Endothelial cell of umbilical vein (primary cell): Measurements from ENCODE around the gene SLC1A4.

Source experiments
- EZH2 ChIP-seq: IDR thresholded peaks from 2 replicates; pipeline ENCODE4 v1.6.1; 2012; ENCODE audit warnings: borderline replicate concordance, low read depth, mild to moderate bottlenecking, moderate library complexity, low read length, inconsistent platforms; ENCODE audit not compliant: severe bottlenecking
- MYC ChIP-seq: IDR thresholded peaks from one replicate; pipeline ENCODE4 v1.6.1; 2011; ENCODE audit warnings: mild to moderate bottlenecking, low read depth, low read length
- POLR2A ChIP-seq: IDR thresholded peaks from 2 replicates; pipeline ENCODE4 v1.6.1; 2012; ENCODE audit warnings: low read depth, mild to moderate bottlenecking, control low read depth, low read length
- POLR2AphosphoS5 ChIP-seq: IDR thresholded peaks from 2 replicates; pipeline ENCODE4 v1.6.1; 2012; ENCODE audit warnings: low read depth, mild to moderate bottlenecking, control low read depth, low read length, moderate library complexity; ENCODE audit not compliant: insufficient read depth
- TF ChIP-seq, protein P1 (sequence below), 2 donors: IDR thresholded peaks; 1 replicate in 1 of 2; 2 replicates in 1 of 2; pipeline ENCODE4 v1.5.1; 2011; ENCODE audit warnings: low read length in 2 of 2, mild to moderate bottlenecking in 2 of 2, moderate library complexity in 2 of 2, control low read depth in 1 of 2, inconsistent platforms in 1 of 2, low read depth in 1 of 2; ENCODE audit not compliant: insufficient read depth in 1 of 2; ENCODE audit errors: extremely low read depth in 1 of 2
- TF ChIP-seq, protein P2 (sequence below): IDR thresholded peaks from 2 replicates; pipeline ENCODE4 v1.6.1; 2011; ENCODE audit not compliant: insufficient read depth, insufficient read length

DNA sequence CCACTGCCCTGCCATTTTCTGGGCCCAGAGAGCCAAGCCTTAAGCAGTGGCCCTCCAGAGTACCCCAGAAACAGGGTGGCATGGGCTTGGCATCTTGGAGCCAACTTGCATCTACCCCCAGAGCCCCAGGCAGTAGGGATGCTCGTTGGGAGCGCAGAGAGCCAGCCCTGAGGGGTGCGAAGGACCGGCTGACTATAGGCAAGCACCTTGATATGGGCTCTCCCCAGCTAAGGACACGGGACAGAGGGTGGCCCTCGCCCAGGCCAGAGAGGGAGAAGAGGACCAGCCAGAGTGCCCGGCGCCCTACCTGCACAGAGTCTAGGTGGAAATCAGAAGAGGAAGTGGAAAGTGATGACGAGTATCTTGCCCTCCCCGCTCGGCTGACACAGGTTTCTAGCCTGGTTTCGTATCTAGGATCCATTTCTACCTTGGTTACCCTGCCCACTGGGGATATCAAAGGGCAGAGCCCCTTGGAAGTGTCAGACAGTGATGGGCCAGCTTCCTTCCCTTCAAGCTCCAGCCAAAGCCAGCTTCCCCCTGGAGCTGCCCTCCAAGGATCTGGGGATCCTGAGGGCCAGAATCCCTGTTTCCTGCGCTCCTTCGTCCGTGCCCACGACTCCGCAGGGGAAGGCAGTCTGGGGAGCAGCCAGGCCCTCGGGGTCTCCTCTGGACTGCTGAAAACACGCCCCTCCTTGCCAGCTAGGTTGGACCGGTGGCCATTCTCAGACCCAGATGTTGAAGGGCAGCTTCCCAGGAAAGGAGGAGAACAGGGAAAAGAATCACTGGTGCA lies 83.2 kb downstream of the SLC1A4 start:
- no peak for TF ChIP-seq POLR2A
- no peak for TF ChIP-seq MYC
- TF ChIP-seq, protein P1, sequence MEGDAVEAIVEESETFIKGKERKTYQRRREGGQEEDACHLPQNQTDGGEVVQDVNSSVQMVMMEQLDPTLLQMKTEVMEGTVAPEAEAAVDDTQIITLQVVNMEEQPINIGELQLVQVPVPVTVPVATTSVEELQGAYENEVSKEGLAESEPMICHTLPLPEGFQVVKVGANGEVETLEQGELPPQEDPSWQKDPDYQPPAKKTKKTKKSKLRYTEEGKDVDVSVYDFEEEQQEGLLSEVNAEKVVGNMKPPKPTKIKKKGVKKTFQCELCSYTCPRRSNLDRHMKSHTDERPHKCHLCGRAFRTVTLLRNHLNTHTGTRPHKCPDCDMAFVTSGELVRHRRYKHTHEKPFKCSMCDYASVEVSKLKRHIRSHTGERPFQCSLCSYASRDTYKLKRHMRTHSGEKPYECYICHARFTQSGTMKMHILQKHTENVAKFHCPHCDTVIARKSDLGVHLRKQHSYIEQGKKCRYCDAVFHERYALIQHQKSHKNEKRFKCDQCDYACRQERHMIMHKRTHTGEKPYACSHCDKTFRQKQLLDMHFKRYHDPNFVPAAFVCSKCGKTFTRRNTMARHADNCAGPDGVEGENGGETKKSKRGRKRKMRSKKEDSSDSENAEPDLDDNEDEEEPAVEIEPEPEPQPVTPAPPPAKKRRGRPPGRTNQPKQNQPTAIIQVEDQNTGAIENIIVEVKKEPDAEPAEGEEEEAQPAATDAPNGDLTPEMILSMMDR (IDR thresholded peaks at IDR 0.05; ENCODE audit: extremely low read depth in 1 of 2, insufficient read depth in 1 of 2, low read depth in 1 of 2, low read length in 2 of 2), result no peak
- no peak for TF ChIP-seq POLR2AphosphoS5
- TF ChIP-seq, protein P2, sequence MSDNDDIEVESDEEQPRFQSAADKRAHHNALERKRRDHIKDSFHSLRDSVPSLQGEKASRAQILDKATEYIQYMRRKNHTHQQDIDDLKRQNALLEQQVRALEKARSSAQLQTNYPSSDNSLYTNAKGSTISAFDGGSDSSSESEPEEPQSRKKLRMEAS, result no peak
- no peak for TF ChIP-seq EZH2
